Breast epithelium (tissue), 3 donors: Measurements from ENCODE around the gene S100A9.

Source experiments
- POLR2A ChIP-seq: fragments of 450-650 bp; IDR thresholded peaks from one replicate; pipeline ENCODE4 v1.6.1; 2016; ENCODE audit warnings: antibody characterized with exemption, mild to moderate bottlenecking, moderate library complexity
- POLR2AphosphoS5 ChIP-seq, 3 donors: sonication (generic); formaldehyde crosslinking; IDR thresholded peaks; one replicate each; pipeline ENCODE4 v1.6.1; 2017; ENCODE audit warnings: antibody characterized with exemption in 3 of 3
- TF ChIP-seq, protein P1 (sequence below), 3 donors: fragments of 450-650 bp; IDR thresholded peaks; one replicate each; pipeline ENCODE4 v1.5.1; 2016 to 2017; ENCODE audit warnings: antibody characterized with exemption in 3 of 3, mild to moderate bottlenecking in 3 of 3, moderate library complexity in 3 of 3

DNA sequence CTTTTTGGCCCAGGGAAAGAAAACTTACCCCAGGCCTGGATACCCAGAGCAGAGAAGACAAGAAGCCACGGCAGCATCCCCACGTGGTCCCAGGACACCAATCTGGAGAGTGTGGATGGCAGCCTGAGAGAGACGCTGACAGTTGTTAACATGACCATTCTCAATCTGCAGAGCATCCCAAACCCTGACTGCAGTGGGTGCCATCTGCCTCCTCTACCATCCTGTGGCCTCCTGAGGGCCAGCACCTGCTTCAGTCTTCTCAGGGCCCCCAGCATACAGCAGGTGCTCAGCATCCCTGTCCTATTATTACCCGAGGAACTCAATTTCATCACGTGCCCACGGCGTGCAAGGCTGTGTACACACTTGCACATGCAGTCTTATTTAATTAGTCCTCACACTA is 9.8 kb upstream of the S100A9 start:
- TF ChIP-seq, protein P1, sequence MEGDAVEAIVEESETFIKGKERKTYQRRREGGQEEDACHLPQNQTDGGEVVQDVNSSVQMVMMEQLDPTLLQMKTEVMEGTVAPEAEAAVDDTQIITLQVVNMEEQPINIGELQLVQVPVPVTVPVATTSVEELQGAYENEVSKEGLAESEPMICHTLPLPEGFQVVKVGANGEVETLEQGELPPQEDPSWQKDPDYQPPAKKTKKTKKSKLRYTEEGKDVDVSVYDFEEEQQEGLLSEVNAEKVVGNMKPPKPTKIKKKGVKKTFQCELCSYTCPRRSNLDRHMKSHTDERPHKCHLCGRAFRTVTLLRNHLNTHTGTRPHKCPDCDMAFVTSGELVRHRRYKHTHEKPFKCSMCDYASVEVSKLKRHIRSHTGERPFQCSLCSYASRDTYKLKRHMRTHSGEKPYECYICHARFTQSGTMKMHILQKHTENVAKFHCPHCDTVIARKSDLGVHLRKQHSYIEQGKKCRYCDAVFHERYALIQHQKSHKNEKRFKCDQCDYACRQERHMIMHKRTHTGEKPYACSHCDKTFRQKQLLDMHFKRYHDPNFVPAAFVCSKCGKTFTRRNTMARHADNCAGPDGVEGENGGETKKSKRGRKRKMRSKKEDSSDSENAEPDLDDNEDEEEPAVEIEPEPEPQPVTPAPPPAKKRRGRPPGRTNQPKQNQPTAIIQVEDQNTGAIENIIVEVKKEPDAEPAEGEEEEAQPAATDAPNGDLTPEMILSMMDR (IDR thresholded peaks at IDR 0.05) = no peak
- TF ChIP-seq POLR2A (no peak), POLR2AphosphoS5 (IDR thresholded peaks at IDR 0.05) (no peak)
